Urinary bladder (tissue), 4 donors: ENCODE data around the gene LSM3. TPM values are rescaled to one million over a fixed set of nuclear protein-coding genes. Genes with fewer than 3 reads are reported as not detected.

Experiments
- DNase-seq: peaks from one replicate; pipeline ENCODE4 v3.0.0-alpha.2; 2015; ENCODE audit errors: extremely low spot score
- H3K27ac ChIP-seq: one replicate; pipeline ENCODE4 v1.5.1; 2013; ENCODE audit warnings: low read depth, mild to moderate bottlenecking, moderate library complexity
- H3K36me3 ChIP-seq: one replicate; pipeline ENCODE4 v1.6.1; 2013; ENCODE audit warnings: mild to moderate bottlenecking, moderate library complexity; ENCODE audit not compliant: insufficient read depth
- H3K4me1 ChIP-seq: one replicate; pipeline ENCODE4 v1.6.1; 2013; ENCODE audit warnings: mild to moderate bottlenecking, moderate library complexity; ENCODE audit not compliant: insufficient read depth
- H3K4me3 ChIP-seq: one replicate; pipeline ENCODE4 v1.5.1; 2013; ENCODE audit warnings: low read depth, low read length
- WGBS: extraction: QIAGEN DNeasy Blood & Tissue Kit; methylation state at CpG from one replicate; pipeline ENCODE4 v1.1.7; 2013; 5-methylcytosine and 5-hydroxymethylcytosine counted together
- polyA plus RNA-seq: library from polyadenylated mRNA; stranded (reverse); fragments of 200-250 nt; gene quantifications from one replicate; pipeline ENCODE4 v1.2.3, GENCODE V29; 2013
- total RNA-seq: library from RNA; depleted of rRNA; stranded (reverse); fragments of >200 nt; gene quantifications from one replicate; pipeline ENCODE4 v1.2.3, GENCODE V29; 2014
- donor health status: healthy with polysubstance abuse.
- donor health status: healthy.

Gene LSM3
- total and polyA plus RNA-seq, 2 donors = 12.2 to 13.0 TPM

DNA sequence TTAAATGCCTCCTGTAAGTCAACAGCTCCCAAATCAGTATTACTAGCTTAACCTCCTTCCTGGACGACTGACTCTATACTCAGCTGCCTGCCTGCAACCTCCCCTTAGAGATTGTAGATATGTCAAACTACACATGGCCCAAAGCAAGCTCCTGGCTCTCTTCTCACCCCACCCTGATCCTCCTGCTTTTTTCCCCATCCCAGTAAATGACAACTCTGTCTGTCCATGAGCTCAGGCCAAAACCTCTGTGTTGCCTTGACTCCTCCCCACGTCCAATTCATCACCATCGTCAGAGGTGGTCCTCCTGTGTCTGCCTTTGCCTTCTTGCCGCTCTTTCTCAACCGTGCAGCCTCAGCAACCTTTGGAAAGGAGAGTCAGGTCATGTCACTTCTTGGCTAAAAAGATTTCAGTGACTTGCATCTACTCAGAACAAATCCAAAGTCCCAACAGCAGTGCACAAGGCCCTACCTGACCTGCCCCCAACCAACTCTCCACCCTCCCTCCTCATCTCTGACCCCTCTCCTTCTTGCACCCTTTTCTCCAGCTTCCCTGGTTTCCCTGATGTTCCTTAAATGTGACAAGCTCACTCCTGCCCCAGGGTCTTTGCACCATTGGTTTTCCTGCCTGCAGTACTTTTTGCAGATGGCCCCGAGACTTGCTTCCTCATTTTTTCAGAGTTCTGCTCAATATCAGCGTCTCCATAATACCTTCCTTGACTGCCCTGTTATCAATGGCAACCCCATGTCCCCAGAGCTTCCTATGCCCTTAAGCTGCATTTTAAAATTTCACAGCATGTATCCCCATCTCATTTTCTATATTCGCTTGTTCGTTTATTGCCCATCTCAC is 52.8 kb downstream of the LSM3 start:
- DNase-seq = no peak
- 86% methylated on average over 9 of the region's 9 CpGs for WGBS
- Histone ChIP-seq H3K27ac (no peak overlapping the region), H3K4me3 (no peak overlapping the region), H3K36me3 (no peaks in the 10 kb centered on the region), H3K4me1 (no peaks in the 10 kb centered on the region)

DNA sequence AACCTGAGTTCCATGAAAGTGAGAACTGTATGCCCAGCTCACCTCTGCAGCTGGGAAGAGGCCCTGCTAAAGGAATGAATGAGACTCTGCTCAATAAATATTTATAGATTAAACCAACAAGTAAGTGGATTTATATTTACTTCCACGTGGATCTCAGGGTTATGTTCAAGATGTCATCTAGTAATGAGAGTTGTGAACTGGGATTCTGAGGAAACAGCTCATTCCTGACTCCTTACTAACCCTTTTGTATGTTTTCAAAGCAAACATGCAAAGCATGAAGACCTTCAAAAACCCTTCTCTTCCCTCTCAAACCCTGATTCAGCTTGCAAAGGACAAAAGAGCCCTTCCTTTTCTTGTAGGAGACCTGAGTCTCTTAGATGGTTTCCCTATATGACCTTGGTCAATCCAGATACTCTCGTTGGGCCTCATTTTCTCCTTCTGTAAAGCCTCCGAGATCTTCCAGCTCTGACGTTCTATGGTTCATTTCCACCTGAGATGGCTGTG is 53.4 kb downstream of the LSM3 start:
- no peak overlapping the region for H3K4me3 ChIP-seq
- DNase-seq = no peak
- no peaks in the 10 kb centered on the region for H3K4me1 ChIP-seq
- 79% methylated on average over 4 of the region's 4 CpGs for WGBS
- no peaks in the 10 kb centered on the region for H3K36me3 ChIP-seq
- H3K27ac ChIP-seq = no peak overlapping the region

DNA sequence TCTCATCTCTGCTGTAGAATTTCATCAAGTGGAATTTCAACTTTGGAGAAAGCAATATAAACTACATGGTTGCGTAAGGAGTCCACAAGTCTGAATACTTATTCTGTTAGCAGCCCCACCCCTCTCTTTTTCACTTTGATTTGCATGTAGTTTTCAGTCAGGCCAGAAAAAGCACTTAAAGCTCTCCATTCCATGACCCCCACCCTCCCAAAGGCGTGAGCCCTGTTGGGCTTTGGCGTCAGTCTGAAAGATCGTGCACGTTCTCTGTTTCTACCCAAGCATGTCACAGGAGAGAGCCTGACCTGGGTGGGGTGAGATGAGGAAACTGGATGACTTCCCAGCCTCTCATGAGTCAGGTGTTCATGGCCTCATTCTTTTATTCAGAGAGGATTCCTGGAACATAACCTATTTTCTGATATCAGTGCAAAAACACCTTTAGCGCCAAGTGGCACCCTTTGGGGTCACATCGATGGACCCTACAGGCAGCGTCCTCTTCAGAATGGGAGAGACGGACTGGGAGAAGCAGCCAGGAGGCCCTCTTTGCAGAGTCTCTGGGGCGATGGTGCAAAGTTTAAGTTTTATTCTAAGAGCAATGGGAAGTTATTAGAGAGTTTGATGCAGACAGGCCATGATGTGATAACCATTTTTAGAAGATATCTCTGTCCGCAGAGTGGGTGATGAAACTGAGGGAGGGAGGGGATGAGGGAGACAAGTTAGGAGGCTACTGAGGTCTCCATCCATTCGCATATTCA is 55.8 kb downstream of the LSM3 start:
- Histone ChIP-seq H3K27ac (no peak overlapping the region), H3K36me3 (no peaks in the 10 kb centered on the region), H3K4me1 (no peaks in the 10 kb centered on the region), H3K4me3 (no peak overlapping the region)
- DNase-seq = no peak
- WGBS = 79% methylated on average over 12 of the region's 12 CpGs

DNA sequence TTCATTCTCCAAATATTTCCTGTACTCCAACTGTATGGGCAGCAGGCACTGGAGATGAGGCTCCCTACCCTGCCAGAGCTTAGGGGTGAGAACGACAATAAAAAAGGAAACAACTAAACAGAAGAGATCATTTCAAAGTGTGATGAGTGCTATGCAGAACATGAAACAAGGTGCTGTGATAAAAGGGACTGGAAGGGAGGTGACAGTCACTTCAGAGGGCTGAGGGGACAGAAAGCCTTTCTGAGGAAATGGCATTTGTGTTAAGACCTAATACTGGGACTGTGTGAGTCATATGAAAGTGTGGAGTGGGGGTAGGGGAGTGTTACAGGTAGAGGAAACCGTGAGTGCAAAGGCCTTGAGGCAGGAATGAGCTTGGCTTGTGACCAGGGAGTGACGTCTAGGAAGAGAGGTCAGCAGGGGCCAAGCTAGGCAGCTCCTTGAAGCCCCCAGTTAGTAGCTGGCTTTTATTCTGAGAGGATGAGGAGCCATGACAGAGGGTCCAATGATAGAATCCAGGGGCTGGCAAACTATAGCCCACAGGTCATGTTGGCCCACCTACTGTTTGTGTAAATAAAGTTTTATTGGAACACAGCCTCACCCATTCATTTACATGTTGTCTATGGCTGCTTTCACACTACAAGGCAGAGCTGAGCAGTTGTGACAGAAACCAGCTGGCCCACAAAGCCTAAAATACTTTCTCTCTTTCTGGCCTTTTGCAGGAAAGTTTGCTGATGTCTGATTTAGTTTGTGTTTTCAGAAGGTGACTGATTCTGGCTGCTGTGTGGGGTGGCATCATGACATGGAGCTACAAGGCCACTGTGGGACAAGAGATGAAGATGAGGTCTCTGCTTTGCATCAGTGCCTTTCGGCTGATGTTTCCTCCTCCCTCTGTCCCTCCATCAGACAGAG is 56.6 kb downstream of the LSM3 start:
- Histone ChIP-seq H3K36me3 (no peaks in the 10 kb centered on the region), H3K27ac (no peak overlapping the region), H3K4me1 (no peaks in the 10 kb centered on the region), H3K4me3 (no peak overlapping the region)
- no peak for DNase-seq
- WGBS = 60% methylated on average over 4 of the region's 4 CpGs

DNA sequence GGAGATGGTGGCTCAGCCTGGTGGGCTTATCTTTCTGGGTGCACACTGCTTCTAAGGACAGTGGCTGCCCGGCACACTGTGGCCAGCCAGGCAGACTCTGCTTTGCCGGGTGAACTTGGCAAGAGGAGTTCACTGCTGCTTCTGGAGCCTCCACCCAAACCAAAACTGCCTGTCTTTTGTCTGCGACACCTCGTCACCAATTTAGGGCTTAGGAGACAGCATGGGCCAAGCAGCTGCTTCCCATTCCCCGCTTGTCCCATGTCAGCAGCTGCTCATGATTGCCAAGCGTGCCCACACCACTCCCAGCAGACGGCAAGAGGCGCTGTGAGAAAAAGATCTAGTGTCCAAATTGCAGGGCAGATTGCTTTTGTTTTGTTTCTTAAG is 57.3 kb downstream of the LSM3 start:
- Histone ChIP-seq H3K27ac (no peak overlapping the region), H3K4me1 (no peaks in the 10 kb centered on the region), H3K4me3 (no peak overlapping the region), H3K36me3 (no peaks in the 10 kb centered on the region)
- 62% methylated on average over 8 of the region's 8 CpGs for WGBS
- no peak for DNase-seq

DNA sequence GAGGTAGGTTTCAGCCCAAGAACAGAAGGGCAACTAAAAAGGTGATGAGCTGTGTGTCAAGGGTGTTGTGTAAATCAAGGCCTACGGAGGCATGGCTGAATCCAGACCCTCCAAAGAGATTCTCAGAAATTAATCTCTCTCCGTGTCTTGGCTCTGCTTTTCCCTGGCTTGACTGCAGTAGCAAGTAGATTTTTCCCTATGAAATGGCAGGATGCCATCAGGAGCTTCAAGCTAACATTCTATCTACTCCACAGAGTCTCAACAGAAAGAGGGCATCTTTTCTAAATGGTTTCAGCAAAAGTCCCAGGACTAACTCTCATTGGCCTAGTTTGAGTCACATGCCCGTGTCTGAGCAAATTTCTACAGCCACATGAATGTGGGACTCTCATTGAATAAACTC is 58.3 kb downstream of the LSM3 start:
- Histone ChIP-seq H3K4me1 (no peaks in the 10 kb centered on the region), H3K36me3 (no peaks in the 10 kb centered on the region), H3K4me3 (no peak overlapping the region), H3K27ac (no peak overlapping the region)
- DNase-seq = no peak
- WGBS = 57% methylated on average over 3 of the region's 3 CpGs

DNA sequence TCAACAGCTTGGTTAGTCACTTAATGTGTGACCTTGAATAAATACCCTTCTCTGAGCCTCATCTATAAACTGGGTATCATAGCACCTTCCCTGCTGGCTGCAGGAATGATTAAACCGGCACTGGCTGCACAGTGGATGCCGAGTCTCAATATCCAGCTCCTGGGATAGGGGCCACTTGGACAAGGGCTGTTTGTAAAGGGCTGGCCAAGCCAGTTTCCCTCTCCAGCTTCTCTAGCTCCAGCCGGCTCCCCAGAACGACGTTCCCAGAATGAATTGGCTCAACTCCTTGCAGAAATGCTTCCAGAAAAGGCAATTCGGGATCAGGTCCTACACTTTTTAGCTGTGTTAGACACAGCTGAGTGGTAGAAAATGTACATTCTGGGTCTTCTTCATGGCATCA is 58.8 kb downstream of the LSM3 start:
- Histone ChIP-seq H3K4me3 (no peak overlapping the region), H3K36me3 (no peaks in the 10 kb centered on the region), H3K4me1 (no peaks in the 10 kb centered on the region), H3K27ac (no peak overlapping the region)
- 49% methylated on average over 6 of the region's 6 CpGs for WGBS
- DNase-seq = no peak

DNA sequence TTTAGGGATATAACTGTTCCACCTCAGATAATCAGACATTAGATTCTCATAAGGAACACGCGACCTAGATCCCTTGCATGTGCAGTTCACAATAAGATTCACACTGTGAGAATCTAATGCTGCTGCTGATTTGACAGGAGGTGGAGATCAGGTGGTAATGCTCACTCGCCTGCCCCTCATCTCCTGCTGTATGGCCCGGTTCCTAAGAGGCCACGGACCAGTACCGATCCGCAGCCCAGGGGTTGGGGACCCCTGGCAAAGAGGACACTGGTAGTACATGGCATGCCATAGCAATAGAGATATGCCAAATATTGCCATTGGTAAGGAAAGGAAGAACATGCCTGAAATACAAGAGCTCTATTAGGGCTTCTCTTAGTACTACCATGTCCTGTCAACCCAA is 59.7 kb downstream of the LSM3 start:
- WGBS = 96% methylated on average over 7 of the region's 7 CpGs
- Histone ChIP-seq H3K4me1 (no peaks in the 10 kb centered on the region), H3K4me3 (no peak overlapping the region), H3K27ac (no peak overlapping the region), H3K36me3 (no peaks in the 10 kb centered on the region)
- DNase-seq = no peak

DNA sequence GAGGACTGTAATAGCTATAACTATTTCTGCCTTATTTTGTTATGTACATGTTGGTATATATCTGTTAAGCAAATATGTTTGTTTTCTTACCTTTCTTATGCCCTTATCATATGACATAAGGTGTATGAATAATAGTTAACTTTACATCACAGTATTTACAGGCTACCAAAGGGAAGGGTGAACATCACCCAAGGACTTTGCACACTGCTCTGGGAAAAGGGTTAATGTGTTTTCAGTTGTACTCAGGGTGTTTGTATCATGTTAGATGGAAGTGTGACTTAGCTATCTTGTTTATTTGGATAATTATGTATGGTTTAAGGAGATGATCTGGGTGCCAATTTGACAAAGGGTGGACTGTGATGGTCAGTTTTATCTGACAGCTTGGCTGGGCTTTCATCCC is 60.3 kb downstream of the LSM3 start:
- Histone ChIP-seq H3K36me3 (no peaks in the 10 kb centered on the region), H3K27ac (no peak overlapping the region), H3K4me1 (no peaks in the 10 kb centered on the region), H3K4me3 (no peak overlapping the region)
- DNase-seq = no peak

DNA sequence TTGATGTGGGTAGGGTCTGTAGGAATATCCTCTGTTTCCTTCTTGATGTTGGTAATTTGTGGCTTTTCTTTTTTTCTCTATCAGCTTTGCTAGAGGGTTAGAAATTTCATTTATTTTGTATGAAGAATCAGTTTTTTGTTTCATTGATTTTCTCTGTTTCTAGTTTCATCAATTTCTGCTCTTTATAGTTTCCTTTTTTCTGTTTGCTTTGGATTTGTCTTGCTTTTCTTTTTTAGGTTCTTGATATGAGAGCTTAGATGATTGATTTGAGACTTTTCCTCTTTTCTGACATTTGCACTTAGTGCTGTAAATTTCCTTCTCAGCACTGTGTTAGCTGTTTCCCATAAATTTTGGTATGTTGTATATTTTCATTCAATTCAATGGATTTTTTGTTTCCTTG is 61.3 kb downstream of the LSM3 start:
- Histone ChIP-seq H3K27ac (no peak overlapping the region), H3K36me3 (no peaks in the 10 kb centered on the region), H3K4me3 (no peak overlapping the region), H3K4me1 (no peaks in the 10 kb centered on the region)
- no peak for DNase-seq

DNA sequence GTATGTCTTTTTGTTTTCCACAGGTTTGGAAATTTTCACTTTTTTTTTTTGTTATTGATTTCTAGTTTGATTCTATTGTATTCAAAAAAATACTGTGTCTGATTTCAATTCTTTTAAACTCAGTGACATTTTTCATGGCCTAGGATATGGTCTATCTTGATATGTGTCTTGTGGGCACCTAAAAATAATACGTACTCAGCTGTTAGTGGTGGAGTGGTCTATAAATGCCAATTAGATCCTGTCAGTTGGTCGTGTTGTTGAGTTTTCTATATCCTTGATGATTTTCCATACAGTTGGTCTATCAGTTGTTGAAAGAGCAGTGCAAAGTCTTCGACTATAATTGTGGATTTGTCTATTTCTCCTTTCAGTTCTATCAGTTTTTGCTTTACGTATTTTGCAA is 61.7 kb downstream of the LSM3 start:
- H3K36me3 ChIP-seq = no peaks in the 10 kb centered on the region
- no peaks in the 10 kb centered on the region for H3K4me1 ChIP-seq
- WGBS = 89% methylated on average over 4 of the region's 4 CpGs
- DNase-seq = no peak
- H3K27ac ChIP-seq = no peak overlapping the region
- no peak overlapping the region for H3K4me3 ChIP-seq

DNA sequence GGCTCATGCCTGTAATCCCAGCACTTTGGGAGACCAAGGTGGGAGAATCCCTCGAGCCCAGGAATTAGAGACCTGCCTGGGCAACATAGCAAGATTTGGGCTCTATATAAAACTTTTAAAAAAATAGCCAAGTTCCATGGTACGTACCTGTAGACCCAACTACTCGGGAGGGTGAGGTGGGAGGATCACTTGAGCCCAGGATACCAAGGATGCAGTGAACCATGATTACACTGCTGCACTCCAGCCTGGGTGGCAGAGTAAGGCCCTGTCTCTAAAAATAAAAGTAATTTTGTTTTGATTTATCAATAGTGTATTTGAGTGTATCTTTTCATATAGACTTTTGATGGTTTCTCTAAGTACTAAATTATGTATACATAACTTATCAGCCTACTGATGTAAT is 63.1 kb downstream of the LSM3 start:
- WGBS = 94% methylated on average over 3 of the region's 3 CpGs
- no peak for DNase-seq

DNA sequence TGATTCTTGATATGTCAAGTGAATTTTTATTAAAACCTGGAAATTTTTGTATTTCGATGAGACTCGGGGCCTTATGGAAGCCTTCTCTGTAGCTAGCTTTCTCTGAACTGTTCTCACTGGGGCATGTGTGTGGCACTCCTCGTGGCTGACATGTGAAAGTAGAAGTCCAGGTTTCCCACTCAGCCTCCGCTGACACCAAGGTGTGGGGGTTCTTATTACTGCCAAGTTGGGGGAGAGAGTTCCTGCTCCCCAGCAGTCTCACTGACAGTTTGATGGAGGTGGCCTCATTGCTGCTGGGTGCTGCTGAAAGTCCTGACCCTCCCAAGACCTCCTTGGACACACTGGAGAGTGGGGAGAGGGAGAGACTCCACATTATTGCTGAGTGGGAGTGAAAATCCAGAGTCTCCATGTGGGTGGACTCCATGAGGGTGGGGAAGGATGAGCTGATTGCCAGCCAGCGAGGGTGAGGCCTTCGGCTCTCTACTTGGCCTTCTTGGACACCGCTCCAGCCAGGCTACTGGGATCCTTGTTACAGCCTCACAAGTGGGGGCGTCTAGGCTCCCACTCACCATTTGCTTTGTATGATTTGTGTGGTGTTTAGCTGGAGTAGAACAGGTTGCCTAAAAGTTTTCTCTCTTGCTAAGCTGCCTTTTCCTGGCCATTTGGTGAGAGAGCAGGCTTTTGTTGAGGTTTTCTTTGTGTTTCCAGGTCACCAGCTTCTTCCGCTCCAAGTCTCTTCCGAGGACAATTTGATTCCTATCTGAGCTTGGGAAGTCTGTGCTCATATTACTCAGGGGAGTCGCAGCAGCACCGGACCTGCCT is 64.1 kb downstream of the LSM3 start:
- WGBS = 85% methylated on average over 12 of the region's 12 CpGs

More for the DNA sequence above, 63.1 kb downstream of the LSM3 start:
- Histone ChIP-seq H3K27ac (no peak overlapping the region), H3K4me3 (no peak overlapping the region), H3K4me1 (no peaks in the 10 kb centered on the region), H3K36me3 (no peaks in the 10 kb centered on the region)

More for the DNA sequence above, 64.1 kb downstream of the LSM3 start:
- no peaks in the 10 kb centered on the region for H3K4me1 ChIP-seq
- DNase-seq = no peak
- H3K36me3 ChIP-seq = no peaks in the 10 kb centered on the region
- no peak overlapping the region for H3K27ac ChIP-seq
- H3K4me3 ChIP-seq = no peak overlapping the region
